GM12865 (cell line): Measurements from ENCODE around the gene DENND1A.

Source experiments
- DNase-seq: peaks from one replicate; pipeline ENCODE4 v3.0.0; 2010; ENCODE audit warnings: low read depth
- H3K4me3 ChIP-seq: 2 replicates; pipeline ENCODE4 v1.5.1; 2011; ENCODE audit warnings: mild to moderate bottlenecking, low read depth, low read length, control low read depth
- CTCF ChIP-seq: IDR thresholded peaks from 2 replicates; pipeline ENCODE4 v1.5.1; 2011; ENCODE audit warnings: low read length, control low read depth, low read depth, inconsistent platforms; ENCODE audit not compliant: insufficient read depth; ENCODE audit errors: missing control alignments

The DENND1A gene

GRCh38 chr9:123834218-123834888, 95.6 kb downstream of the DENND1A start:
- no peak overlapping the region for H3K4me3 ChIP-seq
- TF ChIP-seq CTCF = no peak
- no peak for DNase-seq

GRCh38 chr9:123832858-123833650, 96.9 kb downstream of the DENND1A start:
- H3K4me3 ChIP-seq = no peak overlapping the region
- TF ChIP-seq CTCF = no peak
- DNase-seq = no peak

GRCh38 chr9:123832176-123832575, 97.8 kb downstream of the DENND1A start:
- TF ChIP-seq CTCF = no peak
- no peak for DNase-seq
- no peak overlapping the region for H3K4me3 ChIP-seq

GRCh38 chr9:123828449-123828848, 101.5 kb downstream of the DENND1A start:
- no peak for TF ChIP-seq CTCF
- no peak overlapping the region for H3K4me3 ChIP-seq
- DNase-seq = no peak

GRCh38 chr9:123825342-123826060, 104.4 kb downstream of the DENND1A start:
- H3K4me3 ChIP-seq = no peak overlapping the region
- DNase-seq = no peak
- no peak for TF ChIP-seq CTCF

- no peak for DNase-seq
- H3K4me3 ChIP-seq = no peak overlapping the region
- TF ChIP-seq CTCF = no peak
Measured at GRCh38 chr9:123823194-123823947, 106.6 kb downstream of the DENND1A start.
